NB4 (cell line): Measurements from ENCODE around the gene METTL25.

Experiments used
- POLR2A ChIP-seq: IDR thresholded peaks from 2 replicates; pipeline ENCODE4 v1.6.1; 2011; ENCODE audit warnings: mild to moderate bottlenecking; ENCODE audit not compliant: insufficient read length; ENCODE audit errors: extremely low read depth
- TF ChIP-seq, protein P1 (sequence below): IDR thresholded peaks from one replicate; pipeline ENCODE4 v1.5.1; 2012; ENCODE audit warnings: low read depth, low read length

DNA sequence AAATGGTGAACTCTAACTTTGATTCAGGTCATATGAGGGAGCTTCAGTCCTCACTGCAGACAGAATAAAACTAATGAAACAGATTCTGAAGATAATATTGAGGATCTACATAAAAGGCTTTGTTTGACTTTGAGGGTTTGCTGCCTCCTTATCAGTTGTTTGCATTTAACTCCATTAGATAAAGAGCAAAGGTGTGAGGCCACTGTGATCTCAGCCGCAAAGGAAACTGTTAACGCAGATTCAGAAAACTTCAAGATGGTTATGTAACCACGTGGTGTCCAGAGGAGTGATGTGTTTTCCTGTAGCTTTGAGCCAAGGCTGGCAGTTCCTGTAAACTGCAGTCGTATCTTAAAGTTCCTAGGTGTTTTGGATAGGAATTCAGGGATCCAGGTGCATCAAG lies 67.8 kb downstream of the METTL25 start:
- no peak for TF ChIP-seq POLR2A
- TF ChIP-seq, protein P1, sequence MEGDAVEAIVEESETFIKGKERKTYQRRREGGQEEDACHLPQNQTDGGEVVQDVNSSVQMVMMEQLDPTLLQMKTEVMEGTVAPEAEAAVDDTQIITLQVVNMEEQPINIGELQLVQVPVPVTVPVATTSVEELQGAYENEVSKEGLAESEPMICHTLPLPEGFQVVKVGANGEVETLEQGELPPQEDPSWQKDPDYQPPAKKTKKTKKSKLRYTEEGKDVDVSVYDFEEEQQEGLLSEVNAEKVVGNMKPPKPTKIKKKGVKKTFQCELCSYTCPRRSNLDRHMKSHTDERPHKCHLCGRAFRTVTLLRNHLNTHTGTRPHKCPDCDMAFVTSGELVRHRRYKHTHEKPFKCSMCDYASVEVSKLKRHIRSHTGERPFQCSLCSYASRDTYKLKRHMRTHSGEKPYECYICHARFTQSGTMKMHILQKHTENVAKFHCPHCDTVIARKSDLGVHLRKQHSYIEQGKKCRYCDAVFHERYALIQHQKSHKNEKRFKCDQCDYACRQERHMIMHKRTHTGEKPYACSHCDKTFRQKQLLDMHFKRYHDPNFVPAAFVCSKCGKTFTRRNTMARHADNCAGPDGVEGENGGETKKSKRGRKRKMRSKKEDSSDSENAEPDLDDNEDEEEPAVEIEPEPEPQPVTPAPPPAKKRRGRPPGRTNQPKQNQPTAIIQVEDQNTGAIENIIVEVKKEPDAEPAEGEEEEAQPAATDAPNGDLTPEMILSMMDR, result no peak
